GM18526 (cell line): ENCODE results near the gene MEP1B.

Source experiments
- POLR2A ChIP-seq: IDR thresholded peaks from 3 replicates; pipeline ENCODE4 v1.6.1; 2011; ENCODE audit not compliant: insufficient read length; ENCODE audit errors: extremely low read depth

Gene MEP1B

GRCh38 chr18:32189790-32190189 lies at the start of gene MEP1B:
Gene MEP1B, plus strand, starts transcription at chr18:32190039. Its CDS starts 32 bp downstream, at chr18:32190071.
- no peak for TF ChIP-seq POLR2A

- no peak for TF ChIP-seq POLR2A
These were observed 41.5 kb upstream of the MEP1B start for GRCh38 chr18:32148185-32148870.

DNA sequence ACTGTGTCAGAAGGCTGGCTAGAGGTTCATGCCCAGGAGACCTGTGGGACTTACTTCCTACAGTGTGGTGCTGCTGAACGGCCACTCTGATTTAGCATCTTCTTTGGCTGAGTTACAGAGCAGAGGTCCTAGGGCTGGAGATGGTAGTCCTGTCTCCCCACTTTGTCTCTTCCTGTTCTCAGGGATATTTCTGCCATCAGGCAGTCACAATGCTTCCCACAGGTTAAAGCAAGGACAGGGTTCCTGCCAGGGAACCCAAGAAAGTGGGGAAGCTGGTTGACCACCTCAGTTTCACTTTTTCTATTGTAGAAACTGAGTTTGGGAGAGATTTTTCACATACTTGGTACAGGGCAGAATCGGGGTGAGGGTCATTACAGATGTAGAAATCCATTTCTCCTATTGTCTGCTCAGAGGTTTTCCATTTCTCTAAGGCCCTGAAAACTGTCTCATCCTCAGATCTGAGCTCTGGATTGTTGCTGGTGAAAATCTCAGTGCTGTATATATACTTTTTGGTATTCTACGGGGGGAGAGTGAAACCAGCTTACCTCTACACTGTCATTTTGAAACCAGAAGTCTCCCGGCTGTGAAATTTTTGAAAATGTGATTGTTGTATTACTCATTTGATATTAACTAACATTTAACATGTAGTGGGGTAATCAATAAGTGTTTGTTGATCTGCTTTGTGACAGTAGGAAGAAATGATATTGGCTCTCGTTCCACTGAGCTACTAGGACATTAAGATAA lies 37.0 kb upstream of the MEP1B start:
- no peak for TF ChIP-seq POLR2A

- TF ChIP-seq POLR2A = no peak
These were observed 33.0 kb upstream of the MEP1B start for GRCh38 chr18:32156855-32157254.

DNA sequence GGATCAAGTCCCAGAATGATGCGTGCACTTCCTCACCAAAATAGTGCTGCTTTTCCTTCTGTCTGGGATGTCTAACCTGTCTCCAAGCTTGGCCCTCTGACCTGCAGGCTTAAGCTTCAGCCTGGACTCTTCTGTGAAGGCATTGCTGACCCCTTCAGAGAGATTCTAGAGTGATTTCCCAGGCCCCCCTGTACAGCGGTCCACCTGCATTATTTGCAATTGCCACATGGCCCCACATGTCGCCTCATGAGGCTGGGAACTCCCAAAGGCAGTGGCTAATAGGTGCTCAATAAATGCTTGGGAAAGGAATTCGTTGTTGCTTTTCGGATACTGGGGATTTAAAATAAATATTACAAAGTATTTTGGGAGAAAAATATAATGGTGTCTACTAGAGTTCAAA lies 32.3 kb upstream of the MEP1B start:
- no peak for TF ChIP-seq POLR2A

GRCh38 chr18:32158108-32158624 lies 31.7 kb upstream of the MEP1B start:
- no peak for TF ChIP-seq POLR2A

DNA sequence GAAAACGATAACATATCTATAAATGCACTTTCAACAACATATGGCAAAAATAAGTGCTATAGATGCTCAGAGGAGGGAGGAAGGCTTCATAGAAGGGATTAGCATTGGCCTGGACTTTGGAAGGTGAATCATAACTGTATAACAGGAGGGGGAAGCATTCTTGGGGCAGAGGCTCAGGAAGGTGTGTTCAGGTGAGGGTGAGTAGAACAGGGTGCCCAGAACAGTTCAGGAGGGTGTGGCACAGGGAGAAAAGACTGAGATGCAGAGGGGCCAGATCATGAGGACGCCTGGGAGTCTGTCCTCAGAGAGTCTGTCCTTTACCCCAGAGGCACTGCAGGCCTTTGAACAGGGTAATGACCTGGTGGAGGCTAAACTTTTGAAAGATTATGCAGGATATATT lies 29.3 kb upstream of the MEP1B start:
- no peak for TF ChIP-seq POLR2A

DNA sequence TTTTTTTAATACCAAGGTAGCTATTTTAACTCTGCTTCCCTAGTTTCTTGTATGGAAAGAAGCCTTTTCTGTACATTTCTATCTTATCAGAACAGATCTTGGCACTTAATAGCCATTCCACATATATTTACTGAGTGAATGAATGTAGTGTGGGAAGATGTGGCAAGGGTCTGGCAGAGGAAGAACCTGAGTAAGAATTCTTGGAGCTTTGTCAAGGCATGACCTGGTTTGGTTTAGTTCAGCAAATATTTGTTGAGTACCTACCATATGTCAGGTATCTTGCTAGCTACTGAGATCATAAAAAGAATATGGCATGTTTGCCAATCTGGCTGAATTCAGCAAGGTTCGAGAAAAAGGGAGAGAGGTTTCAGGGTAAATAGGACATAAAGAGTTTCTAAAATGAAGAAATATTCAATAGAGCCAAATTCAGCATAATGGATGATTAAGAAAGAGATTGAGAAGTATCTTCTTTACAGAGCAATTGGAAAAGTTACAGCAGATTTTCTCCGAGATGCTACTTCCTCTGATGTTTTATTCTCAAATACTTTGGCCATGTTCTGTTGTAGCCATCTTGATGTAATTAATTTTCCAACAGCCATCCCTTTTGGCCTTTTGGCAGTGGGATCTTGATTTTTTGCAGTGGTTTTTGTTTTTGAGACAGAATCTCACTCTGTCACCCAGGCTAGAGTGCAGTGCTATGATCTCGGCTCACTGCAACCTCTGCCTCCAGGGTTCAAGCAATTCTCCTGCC lies 21.7 kb upstream of the MEP1B start:
- TF ChIP-seq POLR2A = no peak

DNA sequence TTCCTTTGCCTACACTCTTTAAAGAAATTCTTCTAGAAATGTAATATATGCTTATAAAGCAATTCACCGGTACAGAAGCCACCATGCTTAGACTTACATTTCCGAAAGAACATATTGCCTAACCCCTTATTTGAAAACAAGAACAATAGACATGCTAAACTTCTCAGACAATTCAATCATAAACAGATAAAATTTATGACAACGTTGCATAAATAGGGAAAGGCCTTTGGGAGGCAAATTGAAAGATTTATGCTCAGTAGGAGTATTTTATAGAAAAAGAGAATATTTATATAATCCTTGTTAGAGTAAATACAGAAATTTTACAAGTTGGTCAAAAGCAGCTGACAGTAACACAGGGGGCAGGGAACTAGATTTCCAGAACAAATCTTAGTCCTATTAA lies 16.2 kb upstream of the MEP1B start:
- TF ChIP-seq POLR2A = no peak

GRCh38 chr18:32174719-32175118 lies 15.1 kb upstream of the MEP1B start:
- TF ChIP-seq POLR2A = no peak

DNA sequence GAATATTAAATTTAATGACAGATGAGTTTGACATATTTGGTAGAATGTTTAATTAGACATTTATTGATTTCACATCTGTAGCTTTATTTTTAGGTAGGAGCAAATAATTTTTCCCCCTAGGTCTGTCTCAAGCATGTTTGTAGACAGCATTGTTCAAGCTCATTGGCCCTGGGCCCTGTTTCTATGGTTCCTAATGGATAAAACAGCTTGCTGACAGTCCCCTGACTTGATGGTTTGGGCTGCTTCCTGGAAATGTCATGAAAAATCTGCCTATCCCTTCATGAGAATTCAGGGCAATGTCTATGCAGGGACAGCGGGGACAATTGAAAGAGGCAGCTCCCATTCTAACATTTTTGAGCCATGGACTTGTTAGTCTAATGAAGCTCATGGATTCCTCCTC lies 14.6 kb upstream of the MEP1B start:
- no peak for TF ChIP-seq POLR2A

GRCh38 chr18:32177530-32177929 lies 12.3 kb upstream of the MEP1B start:
- TF ChIP-seq POLR2A = no peak

DNA sequence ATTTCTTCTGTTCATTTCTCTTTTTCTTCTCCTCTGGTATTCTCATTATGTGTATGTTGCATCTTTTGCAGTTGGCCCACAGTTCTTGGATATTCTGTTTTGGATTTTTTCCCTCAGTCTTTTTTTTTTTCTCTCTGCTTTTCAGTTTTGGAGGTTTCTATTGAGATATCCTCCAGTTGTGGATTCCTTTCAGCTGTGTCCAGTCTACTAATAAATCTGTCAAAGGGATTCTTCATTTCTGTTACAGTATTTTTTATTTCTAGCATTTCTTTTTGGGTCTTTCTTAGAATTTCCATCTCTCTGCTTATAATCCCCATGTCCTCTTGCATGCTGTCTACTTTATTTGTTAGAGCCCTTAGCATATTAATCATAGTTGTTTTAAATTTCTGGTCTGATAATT lies 6.3 kb upstream of the MEP1B start:
- no peak for TF ChIP-seq POLR2A

- TF ChIP-seq POLR2A = no peak
These were observed 370 bp downstream of the MEP1B start for GRCh38 chr18:32190209-32190608.

DNA sequence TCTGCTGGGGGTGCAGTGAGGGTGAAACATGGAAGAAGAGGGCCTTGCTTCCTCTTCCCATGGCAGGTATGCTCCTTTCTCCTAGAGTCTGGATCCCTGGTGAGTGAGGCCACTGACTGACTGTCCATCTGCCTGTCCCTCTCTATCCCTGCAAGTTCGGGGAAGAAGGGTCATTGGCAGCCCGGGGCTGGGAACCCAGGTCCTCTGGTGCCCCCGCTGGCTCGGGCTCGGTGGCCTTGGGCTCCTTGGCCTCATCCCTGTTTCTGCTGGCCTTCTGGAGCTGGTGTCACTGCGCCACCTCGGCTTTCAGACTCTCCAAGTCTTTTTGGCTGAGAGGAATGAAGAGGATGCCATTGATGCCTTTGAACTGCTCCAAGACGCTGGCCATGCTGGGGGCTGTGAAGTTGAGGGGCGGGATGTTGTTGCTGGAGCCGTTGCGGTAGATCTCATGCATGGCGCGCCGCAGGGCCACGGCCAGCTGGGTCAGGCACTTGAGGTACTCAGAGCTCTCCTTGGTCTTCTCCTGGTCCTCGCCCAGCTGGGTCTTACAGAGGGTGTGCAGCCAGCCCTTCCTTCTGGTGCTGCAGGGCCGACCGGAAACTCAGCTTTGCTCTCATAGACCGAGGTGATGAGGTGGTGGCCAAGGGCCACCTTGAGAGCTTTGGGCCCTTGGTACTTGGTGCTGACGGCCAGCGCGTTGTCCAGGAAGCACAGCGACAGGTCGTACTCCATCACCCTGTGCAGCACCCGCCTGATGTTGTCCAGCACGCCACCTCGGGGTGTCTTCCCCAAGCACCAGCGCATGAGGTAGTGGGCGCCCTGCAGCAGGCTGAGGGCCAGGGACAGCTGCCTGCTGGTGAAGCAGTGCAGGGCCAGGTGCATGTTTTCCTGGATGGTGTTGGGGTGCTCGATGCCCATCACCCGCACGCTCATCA lies 6.3 kb downstream of the MEP1B start:
- no peak for TF ChIP-seq POLR2A
